ENCODE measurements around the gene FSIP1. TPM values are rescaled to one million over a fixed set of nuclear protein-coding genes. Genes with fewer than 3 reads are reported as not detected.

FSIP1 gene
- total RNA-seq, 1 donor from 2014 or later: 0.54 TPM

- peaks cover 25% of the 10 kb centered on the region for H3K36me3 Mint-ChIP-seq (ENCODE audit: unreplicated experiment)
- H3K27ac Mint-ChIP-seq (ENCODE audit: unreplicated experiment): no peak overlapping the region
- DNase-seq (ENCODE audit: extremely low spot score, unreplicated experiment): no peak
- no peak for TF ChIP-seq CTCF (IDR thresholded peaks at IDR 0.05)
- H3K4me3 Mint-ChIP-seq (ENCODE audit: unreplicated experiment): no peak overlapping the region
- peaks cover 2% of the 10 kb centered on the region for H3K4me1 Mint-ChIP-seq (ENCODE audit: unreplicated experiment)
- H3K9me3 Mint-ChIP-seq (ENCODE audit: unreplicated experiment): peaks cover 30% of the 10 kb centered on the region
- no peaks in the 10 kb centered on the region for H3K27me3 Mint-ChIP-seq (ENCODE audit: unreplicated experiment)
These were observed 173.3 kb downstream of the FSIP1 start for GRCh38 chr15:39609166-39609916.

GRCh38 chr15:39608185-39609139, 174.2 kb downstream of the FSIP1 start:
- H3K4me3 Mint-ChIP-seq (ENCODE audit: unreplicated experiment): no peak overlapping the region

GRCh38 chr15:39605146-39605545, 177.5 kb downstream of the FSIP1 start:
- Mint-ChIP-seq H3K4me3 (ENCODE audit: unreplicated experiment) (no peak overlapping the region), H3K9me3 (ENCODE audit: unreplicated experiment) (peaks cover 4% of the 10 kb centered on the region), H3K27me3 (ENCODE audit: unreplicated experiment) (no peaks in the 10 kb centered on the region), H3K27ac (ENCODE audit: unreplicated experiment) (no peak overlapping the region), H3K36me3 (ENCODE audit: unreplicated experiment) (peaks cover 2% of the 10 kb centered on the region), H3K4me1 (ENCODE audit: unreplicated experiment) (peaks cover 4% of the 10 kb centered on the region)
- TF ChIP-seq CTCF (IDR thresholded peaks at IDR 0.05): no peak
- DNase-seq (ENCODE audit: extremely low spot score, unreplicated experiment): no peak

More at GRCh38 chr15:39608185-39609139, 174.2 kb downstream of the FSIP1 start:
- no peaks in the 10 kb centered on the region for H3K27me3 Mint-ChIP-seq (ENCODE audit: unreplicated experiment)
- no peaks in the 10 kb centered on the region for H3K4me1 Mint-ChIP-seq (ENCODE audit: unreplicated experiment)
- no peak for DNase-seq (ENCODE audit: extremely low spot score, unreplicated experiment)
- peaks cover 22% of the 10 kb centered on the region for H3K9me3 Mint-ChIP-seq (ENCODE audit: unreplicated experiment)
- peaks cover 18% of the 10 kb centered on the region for H3K36me3 Mint-ChIP-seq (ENCODE audit: unreplicated experiment)
- TF ChIP-seq CTCF (IDR thresholded peaks at IDR 0.05): no peak
- H3K27ac Mint-ChIP-seq (ENCODE audit: unreplicated experiment): no peak overlapping the region

- Mint-ChIP-seq H3K27ac (ENCODE audit: unreplicated experiment) (no peak overlapping the region), H3K36me3 (ENCODE audit: unreplicated experiment) (peaks cover 1% of the 10 kb centered on the region), H3K4me3 (ENCODE audit: unreplicated experiment) (no peak overlapping the region), H3K9me3 (ENCODE audit: unreplicated experiment) (no peaks in the 10 kb centered on the region), H3K4me1 (ENCODE audit: unreplicated experiment) (peaks cover 29% of the 10 kb centered on the region), H3K27me3 (ENCODE audit: unreplicated experiment) (no peaks in the 10 kb centered on the region)
- TF ChIP-seq CTCF (IDR thresholded peaks at IDR 0.05): no peak
- DNase-seq (ENCODE audit: extremely low spot score, unreplicated experiment): no peak
These were observed 180.5 kb downstream of the FSIP1 start for GRCh38 chr15:39602143-39602542.

GRCh38 chr15:39599871-39600270, 182.8 kb downstream of the FSIP1 start:
- peaks cover 43% of the 10 kb centered on the region for H3K4me1 Mint-ChIP-seq (ENCODE audit: unreplicated experiment)
- peaks cover 16% of the 10 kb centered on the region for H3K36me3 Mint-ChIP-seq (ENCODE audit: unreplicated experiment)
- no peak for DNase-seq (ENCODE audit: extremely low spot score, unreplicated experiment)
- H3K27ac Mint-ChIP-seq (ENCODE audit: unreplicated experiment): peak overlapping the region; percentile 63
- TF ChIP-seq CTCF (IDR thresholded peaks at IDR 0.05): no peak
- no peak overlapping the region for H3K4me3 Mint-ChIP-seq (ENCODE audit: unreplicated experiment)
- H3K27me3 Mint-ChIP-seq (ENCODE audit: unreplicated experiment): no peaks in the 10 kb centered on the region
- H3K9me3 Mint-ChIP-seq (ENCODE audit: unreplicated experiment): no peaks in the 10 kb centered on the region

Data from osteocyte (in vitro differentiated cells).